NCI-H2107 treated with DMSO at 0.1 percent for 48 hours (cell line): Measurements from ENCODE around the gene WDR7.
A peak's percentile ranks its signal among the peaks of the same experiment; 100 is the strongest.

Experiments
- DNase-seq: peaks from one replicate; lab custom pipeline; 2025; ENCODE audit not compliant: unreplicated experiment; lab: John Stamatoyannopoulos, UW

The WDR7 gene

DNA sequence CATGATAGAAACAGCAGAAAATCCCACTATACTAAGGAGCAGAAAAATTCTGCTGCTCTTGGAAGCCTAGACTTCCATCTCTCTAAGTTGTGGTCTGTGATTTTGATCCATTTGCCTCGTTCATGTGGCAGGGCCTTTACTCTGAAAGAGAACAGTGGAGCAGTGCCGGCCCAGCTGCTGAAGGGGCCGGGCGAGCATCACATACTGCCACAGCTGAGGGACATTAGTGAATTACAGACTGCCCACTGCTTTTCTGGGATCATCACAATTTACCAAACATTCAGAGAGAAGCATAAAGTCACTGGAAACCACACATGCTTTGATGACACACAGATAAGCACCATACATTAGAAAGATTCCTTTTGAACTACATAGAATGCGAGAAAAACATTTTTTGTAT, 278.7 kb downstream of the WDR7 start:
- DNase-seq, result no peak

DNA sequence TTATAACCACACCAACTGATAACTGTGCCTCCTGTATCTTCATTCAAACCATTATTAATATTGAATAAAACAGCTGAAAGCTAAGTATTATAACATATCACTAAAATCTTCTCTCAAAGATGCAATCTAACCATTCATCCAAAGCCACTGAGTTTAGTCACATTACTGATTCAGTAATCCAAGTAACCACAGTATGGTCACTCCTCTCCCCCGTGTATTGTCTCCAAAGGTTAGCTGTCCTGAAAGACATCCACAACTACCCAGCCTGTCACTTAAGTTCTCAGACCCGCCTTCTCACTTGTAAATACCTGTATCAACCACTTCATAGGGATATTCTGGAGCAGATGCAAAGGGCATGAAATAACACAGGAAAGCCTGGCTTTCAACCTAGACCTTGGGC, 282.3 kb downstream of the WDR7 start:
- DNase-seq, result no peak

DNA sequence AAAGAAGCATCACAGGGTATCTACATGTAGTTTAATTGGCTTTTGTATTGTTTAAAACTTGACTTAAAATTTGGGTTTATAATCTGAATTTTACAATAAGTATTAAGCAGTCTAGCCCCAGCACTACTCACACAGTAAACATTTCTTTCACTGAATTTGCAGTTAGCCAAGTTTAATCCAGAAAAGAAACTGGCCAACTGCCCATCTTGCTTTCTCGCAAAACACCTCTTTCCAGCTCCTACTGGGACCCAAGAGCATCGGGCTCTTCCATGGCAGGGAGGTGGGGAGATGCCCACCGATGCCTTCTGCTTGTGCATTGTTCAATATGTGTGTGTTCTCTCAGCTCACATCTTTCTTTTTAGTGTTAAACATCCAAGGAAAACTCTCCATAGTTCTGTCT, 283.0 kb downstream of the WDR7 start:
- DNase-seq, result no peak

- no peak for DNase-seq
Observed at GRCh38 chr18:56934906-56935305, 283.7 kb downstream of the WDR7 start.

GRCh38 chr18:56935434-56936040, 284.4 kb downstream of the WDR7 start:
- no peak for DNase-seq

GRCh38 chr18:56936457-56936856, 285.3 kb downstream of the WDR7 start:
- DNase-seq, result no peak

- DNase-seq, result no peak
Observed at GRCh38 chr18:56937874-56938430, 286.8 kb downstream of the WDR7 start.

DNA sequence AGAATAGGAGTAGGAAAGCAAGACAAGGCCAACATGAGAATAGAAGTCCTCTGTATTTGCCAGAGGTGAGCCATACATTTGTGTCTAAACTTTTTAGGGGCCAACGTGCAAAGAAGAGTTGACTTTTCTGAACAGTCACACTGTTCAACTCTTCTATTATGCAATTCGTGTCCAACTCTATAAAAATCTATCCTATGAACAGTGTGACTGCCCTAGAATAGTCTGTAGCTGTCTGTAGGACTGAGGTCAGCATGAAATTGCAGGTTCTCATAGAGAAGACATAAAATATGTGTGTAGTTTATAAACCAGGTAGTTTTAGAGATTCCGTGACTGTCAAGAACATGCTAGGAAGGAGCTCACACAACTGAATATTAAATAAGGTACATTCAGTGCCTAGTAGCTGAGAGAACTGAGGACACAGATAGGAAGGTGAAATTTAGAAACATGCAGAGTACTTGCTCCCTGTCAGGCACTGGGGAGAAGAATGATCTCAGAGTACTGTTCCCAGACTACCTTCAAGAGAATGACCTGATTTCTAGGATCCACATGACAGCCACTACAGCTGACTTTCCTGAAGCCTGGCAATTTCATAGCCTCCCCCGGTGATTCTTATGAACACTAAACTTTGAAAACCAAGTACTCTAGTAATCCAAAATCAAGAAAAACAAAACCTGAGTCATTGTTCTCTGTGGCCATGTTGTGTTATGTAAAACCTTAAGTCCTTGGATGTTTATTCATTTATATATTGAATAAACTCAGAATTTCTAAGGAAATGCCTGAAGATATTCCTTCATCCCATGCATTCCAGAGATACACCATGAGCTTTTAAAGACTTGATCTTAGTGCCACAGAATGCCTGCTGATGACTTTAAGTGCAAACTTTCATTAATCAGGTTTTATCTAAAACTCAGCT, 294.3 kb downstream of the WDR7 start:
- no peak for DNase-seq

DNA sequence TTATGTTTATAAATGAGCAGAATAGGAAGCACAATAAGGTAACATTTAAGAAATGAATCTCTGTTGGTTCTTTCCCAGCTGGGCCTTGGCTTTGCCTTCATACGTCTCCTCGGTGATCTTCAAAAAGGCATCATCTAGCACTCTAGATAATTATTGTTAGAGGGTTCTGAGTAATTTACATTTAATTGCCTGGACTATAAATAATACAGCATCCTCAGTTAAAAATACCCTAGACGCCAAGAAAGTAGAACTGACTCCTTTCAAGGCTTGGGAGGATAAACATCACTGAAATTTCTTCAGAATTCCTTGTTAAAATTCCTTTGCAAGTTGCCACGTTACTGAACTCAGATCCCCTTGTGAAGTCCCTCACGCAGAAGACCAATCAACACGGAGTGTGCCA, 296.1 kb downstream of the WDR7 start:
- DNase-seq, result no peak

DNA sequence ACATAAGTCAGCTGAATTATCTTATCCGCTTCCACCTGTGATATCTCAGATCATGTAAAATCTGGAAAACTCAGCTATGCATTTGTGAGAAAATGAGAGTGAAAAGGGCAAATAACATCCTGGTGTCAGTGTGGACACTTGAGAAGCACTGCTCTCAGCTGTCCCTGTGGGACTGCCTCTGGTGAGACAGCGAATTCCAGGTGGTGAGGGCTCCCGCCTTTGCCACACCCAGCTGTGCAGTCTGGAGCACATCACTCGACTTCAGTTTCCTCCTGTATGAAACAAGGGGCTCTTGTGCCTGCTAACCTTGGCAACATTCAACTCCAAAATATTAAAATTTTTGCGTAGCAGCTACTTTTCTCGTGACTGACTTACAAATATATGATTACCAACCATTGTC, 300.9 kb downstream of the WDR7 start:
- DNase-seq, result peak; percentile 47

DNA sequence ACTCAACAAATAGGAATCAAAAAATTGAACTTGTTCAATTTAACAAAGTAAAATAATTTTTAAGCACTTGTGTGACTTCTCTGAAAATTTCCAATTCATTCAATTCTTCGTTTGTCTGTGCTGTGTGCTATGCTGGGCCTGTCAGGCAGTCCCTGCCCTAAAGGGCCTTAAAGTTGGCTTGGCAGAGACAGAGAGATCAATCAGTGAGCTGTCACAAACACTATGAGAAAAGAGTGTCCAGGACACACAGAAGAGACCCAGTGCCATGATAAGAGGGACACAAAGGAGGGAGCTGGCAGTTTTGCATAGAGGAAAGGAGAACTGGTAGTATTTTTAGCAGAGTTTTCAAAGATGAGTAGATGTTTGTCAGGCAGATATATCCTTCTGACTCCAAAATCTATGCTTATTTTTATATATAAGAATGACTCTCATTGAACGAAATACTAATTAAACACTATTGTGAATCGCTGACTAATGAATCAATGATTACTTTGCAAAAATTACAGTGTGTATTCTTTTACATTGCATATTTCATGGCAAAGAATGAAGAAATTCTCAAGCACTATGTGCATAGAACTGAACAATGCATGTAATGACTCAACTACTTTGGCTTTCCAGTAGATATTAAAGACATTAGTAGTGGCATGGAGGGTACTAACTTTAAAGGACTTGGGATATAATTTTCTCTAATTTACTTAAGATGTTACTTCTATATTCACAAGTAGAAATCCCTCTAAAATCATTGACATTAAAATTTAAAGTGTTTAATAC, 302.5 kb downstream of the WDR7 start:
- DNase-seq, result no peak

- no peak for DNase-seq
Observed at GRCh38 chr18:56955490-56955889, 304.3 kb downstream of the WDR7 start.

DNA sequence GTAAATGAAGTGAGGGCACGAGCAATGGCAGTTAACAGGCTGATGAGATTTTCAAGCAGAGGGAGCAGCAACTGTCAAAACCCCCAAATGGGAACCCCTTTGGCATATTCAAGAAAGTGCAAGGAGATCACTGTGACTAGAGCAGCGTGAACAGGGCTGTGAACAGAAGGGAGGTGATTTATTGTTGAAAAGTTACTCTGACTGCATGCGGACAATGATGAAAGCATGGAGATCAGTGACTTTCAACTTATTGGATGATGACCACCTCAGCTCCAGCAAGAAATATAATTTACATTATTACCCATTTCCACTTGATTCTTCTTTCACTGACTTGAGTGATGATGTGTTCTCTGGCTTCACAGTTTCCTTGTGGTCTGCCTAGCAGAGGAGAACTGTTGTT, 308.0 kb downstream of the WDR7 start:
- no peak for DNase-seq

- DNase-seq, result no peak
Observed at GRCh38 chr18:56962322-56962721, 311.2 kb downstream of the WDR7 start.

- no peak for DNase-seq
Observed at GRCh38 chr18:56967035-56967434, 315.9 kb downstream of the WDR7 start.

- DNase-seq, result no peak
Observed at GRCh38 chr18:56973487-56973886, 322.3 kb downstream of the WDR7 start.

- DNase-seq, result no peak
Observed at GRCh38 chr18:56974141-56974540, 323.0 kb downstream of the WDR7 start.

- DNase-seq, result no peak
Observed at GRCh38 chr18:56975276-56975675, 324.1 kb downstream of the WDR7 start.

- DNase-seq, result no peak
Observed at GRCh38 chr18:56977309-56977708, 326.1 kb downstream of the WDR7 start.

GRCh38 chr18:56977771-56978170, 326.6 kb downstream of the WDR7 start:
- no peak for DNase-seq

- DNase-seq, result no peak
Observed at GRCh38 chr18:56980151-56980550, 329.0 kb downstream of the WDR7 start.

DNA sequence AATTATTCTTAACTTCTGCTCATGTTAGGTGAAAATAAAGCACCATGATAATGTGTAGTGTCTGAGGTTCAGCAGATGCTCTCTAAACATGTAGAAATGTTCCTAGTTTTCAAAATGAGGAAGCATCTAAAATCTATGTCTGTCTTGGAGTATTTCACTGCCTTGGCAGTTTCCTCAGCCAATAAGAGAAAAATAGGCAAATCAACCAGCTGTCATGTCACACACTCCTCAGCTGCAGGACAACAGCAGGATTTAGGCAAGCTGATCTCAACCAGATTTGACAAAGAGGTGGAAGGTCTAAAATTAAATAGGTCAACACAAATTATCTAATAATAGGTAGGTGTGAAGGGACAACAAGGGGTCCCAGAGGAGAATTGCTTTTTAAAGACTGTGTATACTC, 331.6 kb downstream of the WDR7 start:
- DNase-seq, result no peak
